ENCODE measurements around the gene CHAC1.

The CHAC1 gene

DNA sequence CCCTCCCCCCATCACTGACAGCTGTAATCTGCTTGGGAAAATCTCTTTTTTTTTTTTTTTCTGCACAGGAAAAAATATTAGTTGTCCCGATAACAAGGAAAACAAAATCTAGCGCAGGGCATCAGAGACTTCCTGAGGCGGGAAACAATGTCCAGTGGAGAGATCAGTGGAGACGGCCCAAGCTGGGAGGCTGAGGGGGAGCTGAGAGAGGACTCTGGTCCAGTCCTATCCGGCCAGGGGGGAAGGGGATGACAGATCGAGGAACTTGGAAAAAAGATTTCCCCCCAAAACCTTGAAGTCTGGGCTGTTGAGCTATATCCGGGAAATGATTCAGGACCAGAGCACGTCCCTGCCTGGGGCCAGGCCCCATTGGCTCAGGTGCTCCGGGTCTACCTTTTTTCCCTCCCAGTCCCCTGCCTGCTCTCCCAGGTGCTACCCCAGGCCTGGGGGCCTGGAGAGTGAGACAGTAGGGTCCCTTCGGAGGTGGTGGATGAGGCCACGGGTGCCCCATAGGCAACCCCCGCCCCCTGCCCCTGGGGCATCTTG is 38.1 kb upstream of the CHAC1 start:
- in situ Hi-C loops (cut with MboI; ENCODE audit: low pct_unique_long_range_greater_than_20kb, low sequenced_read_pairs, unreplicated experiment) = no loop called here
- TF ChIP-seq, protein P1, sequence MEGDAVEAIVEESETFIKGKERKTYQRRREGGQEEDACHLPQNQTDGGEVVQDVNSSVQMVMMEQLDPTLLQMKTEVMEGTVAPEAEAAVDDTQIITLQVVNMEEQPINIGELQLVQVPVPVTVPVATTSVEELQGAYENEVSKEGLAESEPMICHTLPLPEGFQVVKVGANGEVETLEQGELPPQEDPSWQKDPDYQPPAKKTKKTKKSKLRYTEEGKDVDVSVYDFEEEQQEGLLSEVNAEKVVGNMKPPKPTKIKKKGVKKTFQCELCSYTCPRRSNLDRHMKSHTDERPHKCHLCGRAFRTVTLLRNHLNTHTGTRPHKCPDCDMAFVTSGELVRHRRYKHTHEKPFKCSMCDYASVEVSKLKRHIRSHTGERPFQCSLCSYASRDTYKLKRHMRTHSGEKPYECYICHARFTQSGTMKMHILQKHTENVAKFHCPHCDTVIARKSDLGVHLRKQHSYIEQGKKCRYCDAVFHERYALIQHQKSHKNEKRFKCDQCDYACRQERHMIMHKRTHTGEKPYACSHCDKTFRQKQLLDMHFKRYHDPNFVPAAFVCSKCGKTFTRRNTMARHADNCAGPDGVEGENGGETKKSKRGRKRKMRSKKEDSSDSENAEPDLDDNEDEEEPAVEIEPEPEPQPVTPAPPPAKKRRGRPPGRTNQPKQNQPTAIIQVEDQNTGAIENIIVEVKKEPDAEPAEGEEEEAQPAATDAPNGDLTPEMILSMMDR (IDR thresholded peaks at IDR 0.05; ENCODE audit: extremely low read depth, insufficient read depth, missing control alignments) = no peak
- DNase-seq (ENCODE audit: low spot score) = no peak

DNA sequence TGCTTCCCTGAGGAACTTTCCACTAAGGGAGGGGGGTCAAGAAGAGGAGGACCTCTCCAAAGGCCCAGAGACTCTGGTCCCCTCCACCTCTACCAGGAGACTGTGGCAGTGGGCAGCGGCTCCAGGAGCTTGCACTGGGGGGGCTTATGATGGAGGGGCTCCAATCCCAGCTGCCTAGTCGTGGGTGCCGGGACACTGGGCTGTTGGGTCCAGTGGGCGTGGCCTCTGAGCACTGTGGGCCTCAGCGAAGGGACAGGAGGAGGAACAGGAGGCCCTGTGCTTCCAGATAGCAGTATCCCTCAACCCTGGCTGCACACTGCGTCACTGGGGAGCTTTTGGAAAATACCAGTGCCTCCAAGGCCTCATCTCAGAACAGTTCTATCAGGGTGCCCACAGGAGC is 37.6 kb upstream of the CHAC1 start:
- TF ChIP-seq, protein P1 (IDR thresholded peaks at IDR 0.05; ENCODE audit: extremely low read depth, insufficient read depth, missing control alignments) = no peak
- DNase-seq (ENCODE audit: low spot score) = no peak
- in situ Hi-C loops (cut with MboI; ENCODE audit: low pct_unique_long_range_greater_than_20kb, low sequenced_read_pairs, unreplicated experiment) = no loop called here

- DNase-seq (ENCODE audit: low spot score) = no peak
- TF ChIP-seq, protein P1 (IDR thresholded peaks at IDR 0.05; ENCODE audit: extremely low read depth, insufficient read depth, missing control alignments) = no peak
- in situ Hi-C loops (cut with MboI; ENCODE audit: low pct_unique_long_range_greater_than_20kb, low sequenced_read_pairs, unreplicated experiment) = no loop called here
Measured at GRCh38 chr15:40917585-40917984, 35.7 kb upstream of the CHAC1 start.

DNA sequence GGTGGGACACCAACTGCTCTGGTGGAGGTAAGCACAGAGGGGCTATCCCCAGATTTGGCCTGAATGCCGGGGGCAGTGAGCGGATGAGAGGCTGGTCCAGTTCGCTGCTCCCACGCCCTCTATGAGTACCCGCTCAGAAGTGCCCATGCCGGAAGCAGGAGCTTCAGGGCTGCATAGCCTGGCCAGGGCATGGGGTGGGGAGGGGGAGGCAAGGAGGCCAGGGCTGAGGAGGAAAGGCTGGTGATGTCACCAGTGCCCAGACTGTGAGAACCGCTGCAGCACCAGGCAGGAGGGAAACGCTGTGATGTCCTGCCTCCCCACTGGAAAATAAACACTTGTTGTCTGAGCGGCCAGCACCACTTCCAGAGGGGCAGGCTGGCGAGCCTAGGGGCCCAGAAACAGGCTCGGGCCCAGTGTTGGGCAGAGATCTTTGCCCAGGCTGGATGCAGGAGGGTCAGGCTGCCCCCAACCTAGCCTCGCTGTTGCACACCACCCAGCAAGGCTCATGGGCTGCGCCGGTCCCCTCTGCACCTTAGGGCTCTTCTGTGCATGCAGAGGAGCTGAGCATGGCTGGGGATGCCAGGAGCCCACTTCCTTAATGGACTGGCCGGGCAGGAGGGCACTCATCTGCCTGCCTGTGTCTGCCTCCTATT is 35.0 kb upstream of the CHAC1 start:
- in situ Hi-C loops (cut with MboI; ENCODE audit: low pct_unique_long_range_greater_than_20kb, low sequenced_read_pairs, unreplicated experiment) = no loop called here
- TF ChIP-seq, protein P1 (IDR thresholded peaks at IDR 0.05; ENCODE audit: extremely low read depth, insufficient read depth, missing control alignments) = no peak

GRCh38 chr15:40918799-40919392 is 34.4 kb upstream of the CHAC1 start:
- TF ChIP-seq, protein P1 (IDR thresholded peaks at IDR 0.05; ENCODE audit: extremely low read depth, insufficient read depth, missing control alignments) = no peak
- in situ Hi-C loops (cut with MboI; ENCODE audit: low pct_unique_long_range_greater_than_20kb, low sequenced_read_pairs, unreplicated experiment) = no loop called here
- DNase-seq (ENCODE audit: low spot score) = no peak

More for the DNA sequence above, 35.0 kb upstream of the CHAC1 start:
- no peak for DNase-seq (ENCODE audit: low spot score)

DNA sequence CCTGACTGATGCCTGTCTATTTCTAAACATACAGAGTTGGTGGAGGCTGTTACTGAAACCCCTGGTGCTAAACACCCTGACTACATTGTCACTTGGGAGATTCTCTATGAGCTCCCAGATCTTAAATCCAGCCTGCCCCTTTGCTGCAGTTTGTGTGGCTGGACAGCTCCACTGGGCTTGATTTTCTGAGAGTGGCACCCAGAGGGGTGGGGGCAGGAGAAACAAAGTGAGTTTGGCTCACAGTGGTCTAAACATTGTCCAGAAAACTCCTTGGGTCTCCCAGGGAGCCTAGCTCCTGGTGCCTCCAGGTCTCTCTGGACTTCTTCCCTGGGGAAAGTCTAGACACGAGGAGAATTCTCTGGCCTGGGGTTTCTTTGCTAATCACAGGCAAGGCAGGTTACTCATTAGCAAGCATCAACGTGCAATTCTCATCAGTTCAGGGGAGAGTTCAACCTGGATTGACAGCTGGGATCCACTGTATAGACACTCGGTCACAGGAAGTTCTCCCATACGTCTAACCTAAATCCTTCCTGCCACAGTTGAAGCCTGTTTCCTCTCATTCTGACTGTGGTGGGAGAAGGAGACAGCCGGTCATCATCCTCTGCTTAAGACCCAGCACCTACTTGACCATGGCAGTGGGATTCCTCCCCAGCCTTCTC is 31.2 kb upstream of the CHAC1 start:
- in situ Hi-C loops (cut with MboI; ENCODE audit: low pct_unique_long_range_greater_than_20kb, low sequenced_read_pairs, unreplicated experiment) = no loop called here
- no peak for DNase-seq (ENCODE audit: low spot score)
- TF ChIP-seq, protein P1 (IDR thresholded peaks at IDR 0.05; ENCODE audit: extremely low read depth, insufficient read depth, missing control alignments) = no peak
